ENCODE data around the gene LMO4. TPM values are rescaled to one million over a fixed set of nuclear protein-coding genes. Genes with fewer than 3 reads are reported as not detected.

Gene LMO4
- total and polyA plus RNA-seq, 10 of the 15 experiments (the other 5 are each of a cell fraction or from before 2014, with no cell fraction given), result 3.8 to 76.6 (median 20.7) TPM

- no peak for TF ChIP-seq NR2C2 (IDR thresholded peaks at IDR 0.05; ENCODE audit: borderline replicate concordance, control insufficient read depth, insufficient read length, low read depth)
- no peak for TF ChIP-seq SREBF2 (IDR thresholded peaks at IDR 0.05; ENCODE audit: low read length)
- no peak for TF ChIP-seq SPI1 (IDR thresholded peaks at IDR 0.05; ENCODE audit: borderline replicate concordance, insufficient read depth, low read depth, low read length)
- TF ChIP-seq ZNF24 (IDR thresholded peaks at IDR 0.05), result no peak
- TF ChIP-seq IRF3 (IDR thresholded peaks at IDR 0.05), result no peak
- TF ChIP-seq CBFB (IDR thresholded peaks at IDR 0.05; ENCODE audit: low read depth), result no peak
- no peak for TF ChIP-seq ZBTB4 (CRISPR knock-in tag; IDR thresholded peaks at IDR 0.05)
- TF ChIP-seq SP1 (IDR thresholded peaks at IDR 0.05; ENCODE audit: low read depth, low read length), result no peak
- no peak for TF ChIP-seq SIX5 (IDR thresholded peaks at IDR 0.05; ENCODE audit: low read depth, low read length, severe bottlenecking)
- TF ChIP-seq RUNX3 (IDR thresholded peaks at IDR 0.05; ENCODE audit: low read length), result no peak
- TF ChIP-seq BACH1 (IDR thresholded peaks at IDR 0.05; ENCODE audit: borderline replicate concordance), result peak; percentile 80
- no peak for TF ChIP-seq POLR2AphosphoS2 (IDR thresholded peaks at IDR 0.05; ENCODE audit: low read depth, low read length)
- TF ChIP-seq, protein P1, sequence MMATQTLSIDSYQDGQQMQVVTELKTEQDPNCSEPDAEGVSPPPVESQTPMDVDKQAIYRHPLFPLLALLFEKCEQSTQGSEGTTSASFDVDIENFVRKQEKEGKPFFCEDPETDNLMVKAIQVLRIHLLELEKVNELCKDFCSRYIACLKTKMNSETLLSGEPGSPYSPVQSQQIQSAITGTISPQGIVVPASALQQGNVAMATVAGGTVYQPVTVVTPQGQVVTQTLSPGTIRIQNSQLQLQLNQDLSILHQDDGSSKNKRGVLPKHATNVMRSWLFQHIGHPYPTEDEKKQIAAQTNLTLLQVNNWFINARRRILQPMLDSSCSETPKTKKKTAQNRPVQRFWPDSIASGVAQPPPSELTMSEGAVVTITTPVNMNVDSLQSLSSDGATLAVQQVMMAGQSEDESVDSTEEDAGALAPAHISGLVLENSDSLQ (IDR thresholded peaks at IDR 0.05), result no peak
- TF ChIP-seq, protein P2, sequence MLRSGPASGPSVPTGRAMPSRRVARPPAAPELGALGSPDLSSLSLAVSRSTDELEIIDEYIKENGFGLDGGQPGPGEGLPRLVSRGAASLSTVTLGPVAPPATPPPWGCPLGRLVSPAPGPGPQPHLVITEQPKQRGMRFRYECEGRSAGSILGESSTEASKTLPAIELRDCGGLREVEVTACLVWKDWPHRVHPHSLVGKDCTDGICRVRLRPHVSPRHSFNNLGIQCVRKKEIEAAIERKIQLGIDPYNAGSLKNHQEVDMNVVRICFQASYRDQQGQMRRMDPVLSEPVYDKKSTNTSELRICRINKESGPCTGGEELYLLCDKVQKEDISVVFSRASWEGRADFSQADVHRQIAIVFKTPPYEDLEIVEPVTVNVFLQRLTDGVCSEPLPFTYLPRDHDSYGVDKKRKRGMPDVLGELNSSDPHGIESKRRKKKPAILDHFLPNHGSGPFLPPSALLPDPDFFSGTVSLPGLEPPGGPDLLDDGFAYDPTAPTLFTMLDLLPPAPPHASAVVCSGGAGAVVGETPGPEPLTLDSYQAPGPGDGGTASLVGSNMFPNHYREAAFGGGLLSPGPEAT (IDR thresholded peaks at IDR 0.05; ENCODE audit: low read depth), result no peak
- TF ChIP-seq RAD21 (IDR thresholded peaks at IDR 0.05; ENCODE audit: insufficient read depth, low read depth, low read length), result no peak; the same call in 1 of the 2 replicates
- no peak for TF ChIP-seq PBX3 (IDR thresholded peaks at IDR 0.05; ENCODE audit: insufficient replicate concordance, low read depth, low read length)
- TF ChIP-seq FOS (IDR thresholded peaks at IDR 0.05; ENCODE audit: borderline replicate concordance, extremely low read depth, insufficient read length), result no peak
- no peak for TF ChIP-seq ZSCAN29 (IDR thresholded peaks at IDR 0.05)
- no peak for TF ChIP-seq CHD1 (IDR thresholded peaks at IDR 0.05; ENCODE audit: low read depth, low read length)
- no peak for TF ChIP-seq GABPA (IDR thresholded peaks at IDR 0.05; ENCODE audit: low read depth)
These were observed 6.7 kb downstream of the LMO4 start (continued) for GRCh38 chr1:87335175-87335884.
